HG03439 (cell line): ENCODE data around the gene CECR2.

Experiments
- ATAC-seq: cut with Tn5 transposase; IDR thresholded peaks from one replicate; pipeline ENCODE4 v1.9.1; 2021; ENCODE audit warnings: mild to moderate bottlenecking, moderate library complexity; ENCODE audit not compliant: unreplicated experiment

The CECR2 gene

DNA sequence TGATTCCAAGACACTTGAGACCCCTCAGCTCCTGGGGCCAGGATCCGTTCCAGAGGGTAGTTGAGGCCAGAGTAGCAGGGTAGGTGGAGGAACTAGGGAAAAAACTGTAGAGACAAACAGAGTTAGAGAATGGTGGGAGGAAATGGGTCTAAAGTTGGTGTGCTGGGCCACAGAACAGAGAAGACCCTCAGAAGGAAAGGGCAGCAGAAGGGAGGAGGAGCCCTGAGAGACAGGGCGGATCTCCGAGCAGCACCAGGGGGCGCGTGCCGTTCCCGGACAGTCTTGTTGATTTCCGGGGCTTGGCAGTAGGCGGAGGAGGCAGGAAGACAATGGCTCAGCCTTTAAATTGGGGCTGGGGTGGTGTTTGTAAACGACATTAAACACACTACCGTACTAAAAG lies 2.4 kb upstream of the CECR2 start:
- no peak for ATAC-seq

DNA sequence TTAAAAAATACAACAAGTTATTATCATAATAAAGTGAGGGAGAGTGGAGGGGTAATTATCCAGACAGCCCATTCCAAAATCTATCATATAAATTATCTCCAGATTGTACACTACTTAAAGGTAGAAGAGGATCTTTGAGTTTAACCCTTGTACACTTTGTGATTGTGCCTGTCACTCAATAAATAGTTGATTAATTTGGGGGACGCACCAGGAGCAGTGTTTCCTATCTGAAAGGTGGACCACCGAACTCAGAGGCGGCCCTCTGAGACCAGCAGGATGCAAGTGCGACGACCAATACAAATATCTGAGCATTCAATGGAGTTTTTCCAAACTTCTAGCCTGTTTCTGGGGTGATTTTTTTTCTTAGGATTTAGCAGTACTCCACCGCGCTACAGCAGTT lies 1.1 kb upstream of the CECR2 start:
- no peak for ATAC-seq

DNA sequence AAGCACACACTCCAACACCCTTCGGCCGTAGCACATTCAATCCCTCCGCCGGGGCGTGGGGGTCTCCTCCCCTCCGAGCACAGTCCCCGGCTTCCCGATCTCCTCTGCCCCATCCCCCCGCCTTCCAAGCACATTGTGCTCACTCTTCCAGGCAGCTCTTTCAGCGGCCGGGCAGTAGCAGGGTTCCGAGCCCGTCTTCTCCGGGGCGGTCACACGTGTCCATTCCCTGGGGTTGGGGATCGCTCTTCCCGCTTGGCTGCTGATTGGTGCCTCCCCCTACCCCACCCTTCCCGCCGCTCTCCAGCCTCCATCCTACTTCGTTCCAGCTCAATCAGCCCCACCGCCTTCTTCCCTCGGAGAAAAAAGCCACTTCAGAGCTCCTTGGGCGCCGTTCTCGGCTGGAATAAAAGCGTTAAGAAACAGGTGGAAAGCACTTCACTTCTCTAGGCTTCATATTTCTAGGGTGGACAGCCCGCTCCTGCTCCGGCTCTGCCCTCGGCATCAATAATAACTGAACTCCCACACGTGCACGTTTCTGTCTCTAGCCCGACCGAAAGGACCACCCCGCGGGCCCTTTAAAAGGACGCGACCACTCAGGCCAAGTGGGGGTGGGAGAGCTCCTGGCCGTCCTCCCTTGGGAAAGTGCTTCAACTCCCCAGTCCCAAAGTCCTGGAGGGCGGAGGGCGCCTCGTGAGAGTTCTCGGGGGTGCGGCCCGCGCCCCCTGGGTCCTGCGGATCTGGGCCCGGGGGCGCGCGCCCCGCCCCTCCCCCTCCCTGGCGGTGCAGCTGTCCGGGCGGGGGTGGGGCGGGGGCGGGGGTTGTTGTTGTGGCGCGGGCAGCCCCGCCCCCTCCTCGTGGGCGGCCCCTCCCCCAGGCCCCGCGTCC lies 464 bp upstream of the CECR2 start:
- ATAC-seq = no peak

- ATAC-seq = no peak
These were observed 936 bp downstream of the CECR2 start for GRCh38 chr22:17370026-17370765.

DNA sequence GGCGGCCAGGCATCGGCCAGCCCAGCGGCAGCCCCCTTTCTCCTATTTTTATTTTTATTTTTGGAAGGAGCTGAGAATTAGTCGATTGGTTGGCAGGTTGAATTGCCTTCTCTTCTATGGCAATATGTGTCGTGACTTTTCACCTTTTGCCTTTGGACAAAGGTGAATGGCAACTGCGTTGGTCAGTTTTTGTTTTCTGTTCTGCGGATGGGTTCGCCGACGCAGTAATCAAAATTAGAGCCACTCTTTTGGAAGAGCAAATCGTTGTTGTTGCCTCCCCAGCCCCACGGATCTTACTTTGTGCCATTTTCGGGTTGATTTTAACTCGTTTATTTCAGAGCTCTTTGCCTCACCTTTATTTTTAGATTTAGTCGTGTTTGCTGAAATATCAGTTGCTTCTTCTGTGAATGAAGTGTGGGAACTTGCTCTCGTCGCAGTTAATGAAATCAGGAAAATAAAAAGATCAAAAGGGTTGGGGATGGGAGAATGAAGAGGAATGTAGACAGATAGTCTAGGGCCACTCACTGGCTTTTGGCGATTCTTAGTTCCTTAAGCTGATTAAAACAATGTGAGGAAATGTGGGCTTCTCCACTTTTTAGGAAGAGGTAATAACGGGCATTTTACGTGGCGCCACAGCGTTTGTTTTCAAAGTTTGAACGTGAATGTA lies 1.6 kb downstream of the CECR2 start:
- no peak for ATAC-seq

DNA sequence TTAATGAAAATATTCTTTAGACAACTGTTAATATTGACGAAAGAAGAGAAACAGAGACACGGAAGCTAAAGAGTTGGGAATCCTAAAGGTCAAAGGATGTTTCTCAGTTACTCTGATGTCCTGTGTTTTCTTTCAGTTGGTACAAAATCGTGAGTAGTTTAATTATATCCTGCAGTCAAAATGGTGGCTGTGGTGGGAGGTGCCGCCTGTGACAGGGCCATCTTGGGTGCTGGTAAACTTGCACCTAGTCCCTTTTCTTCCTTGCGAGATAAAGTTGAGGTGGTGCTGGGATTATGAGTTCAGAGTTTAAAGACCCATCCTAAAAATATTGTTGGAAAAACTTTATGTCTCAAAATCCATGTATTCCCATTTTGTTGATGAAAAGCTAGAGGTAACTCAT lies 2.2 kb downstream of the CECR2 start:
- ATAC-seq = no peak

DNA sequence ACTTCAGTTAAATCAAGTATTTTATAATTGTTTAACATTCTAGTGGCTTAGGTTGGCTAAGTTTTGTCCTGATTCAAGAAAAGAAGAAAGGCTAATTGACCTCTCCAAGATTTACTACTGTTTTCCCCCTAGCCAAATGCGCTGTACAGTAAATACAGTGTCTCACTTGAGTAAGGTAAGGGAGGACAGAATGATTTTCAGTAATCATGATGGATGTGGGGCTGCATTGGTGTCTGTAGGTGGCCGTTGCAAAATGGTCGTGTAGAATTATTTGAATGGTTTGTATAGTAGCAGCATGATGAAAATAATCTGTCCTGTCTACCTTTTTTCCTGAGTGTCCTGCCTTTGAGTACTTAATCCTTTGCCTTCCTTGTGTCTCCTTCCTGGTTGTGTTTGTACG lies 4.6 kb downstream of the CECR2 start:
- no peak for ATAC-seq

DNA sequence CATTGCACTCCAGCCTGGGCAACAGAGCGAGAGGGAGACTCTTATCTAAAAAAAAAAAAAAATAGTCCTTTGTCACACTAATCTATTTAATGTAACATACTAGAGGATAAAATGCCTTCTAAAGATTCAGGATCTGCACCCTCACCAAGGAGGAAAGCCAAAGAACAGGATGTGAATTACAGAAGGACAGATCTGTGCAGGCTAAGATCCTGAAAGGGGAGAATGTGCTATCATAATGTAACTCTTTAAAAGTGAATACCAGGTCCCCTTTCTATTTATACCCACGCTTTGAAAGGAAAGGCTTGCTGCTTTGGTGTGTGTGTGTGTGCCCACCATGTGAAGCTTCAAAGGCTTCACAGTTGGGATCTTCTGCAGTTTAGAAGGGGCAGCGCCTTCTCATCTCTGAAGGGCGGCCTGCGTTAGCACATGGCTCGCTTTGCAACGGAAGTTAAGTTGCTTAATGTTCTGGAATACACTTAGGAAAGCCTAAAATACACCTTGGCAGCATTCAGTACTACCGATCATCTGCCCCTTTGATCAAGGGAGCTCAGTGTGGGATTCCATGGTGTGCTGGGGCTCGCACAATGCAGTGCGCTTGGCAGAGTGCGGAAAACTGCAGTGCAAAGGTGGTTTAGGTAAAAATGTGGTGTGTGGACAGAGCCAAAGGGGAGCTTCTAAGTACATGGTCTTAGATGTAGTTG lies 6.8 kb downstream of the CECR2 start:
- ATAC-seq = no peak

DNA sequence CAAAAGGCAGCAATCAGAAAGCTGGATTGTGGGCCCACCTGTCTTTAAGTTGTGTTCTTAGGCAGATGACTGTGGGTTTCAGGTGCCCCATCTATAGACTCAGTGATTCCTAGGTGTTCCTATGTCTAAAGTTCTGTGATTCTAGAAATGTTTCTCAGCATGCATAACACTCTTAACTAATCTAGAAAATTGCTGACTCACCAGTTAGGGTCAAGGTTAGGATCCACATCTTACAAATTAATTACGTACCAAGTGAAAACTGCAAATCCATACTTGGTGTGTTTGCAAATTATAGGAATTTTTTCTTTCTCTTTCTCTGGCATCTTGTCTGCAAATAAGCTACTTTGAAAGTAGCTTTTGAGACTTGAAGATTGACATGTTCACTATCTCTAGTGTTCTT lies 7.7 kb downstream of the CECR2 start:
- ATAC-seq = no peak

DNA sequence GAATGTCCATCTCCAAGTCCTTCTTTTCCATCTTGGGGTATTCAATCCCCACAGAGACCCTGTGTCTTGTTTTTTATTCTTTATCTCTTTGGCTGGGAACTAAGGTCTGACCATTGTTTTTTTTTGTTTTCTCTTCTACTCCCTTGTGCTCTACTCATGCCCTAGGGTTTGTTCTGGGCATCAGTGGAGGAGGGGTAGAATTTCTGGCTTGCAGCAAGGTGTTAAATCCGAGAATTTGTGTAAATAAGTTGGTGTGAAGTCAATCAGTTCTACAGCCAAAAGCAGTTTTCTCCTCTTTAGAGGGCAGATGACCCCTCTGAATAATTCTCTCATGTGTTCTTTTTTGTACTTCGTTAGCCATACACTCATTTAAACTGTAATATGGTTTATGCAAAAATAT lies 10.7 kb downstream of the CECR2 start:
- no peak for ATAC-seq

- no peak for ATAC-seq
These were observed 11.3 kb downstream of the CECR2 start for GRCh38 chr22:17380359-17381087.

DNA sequence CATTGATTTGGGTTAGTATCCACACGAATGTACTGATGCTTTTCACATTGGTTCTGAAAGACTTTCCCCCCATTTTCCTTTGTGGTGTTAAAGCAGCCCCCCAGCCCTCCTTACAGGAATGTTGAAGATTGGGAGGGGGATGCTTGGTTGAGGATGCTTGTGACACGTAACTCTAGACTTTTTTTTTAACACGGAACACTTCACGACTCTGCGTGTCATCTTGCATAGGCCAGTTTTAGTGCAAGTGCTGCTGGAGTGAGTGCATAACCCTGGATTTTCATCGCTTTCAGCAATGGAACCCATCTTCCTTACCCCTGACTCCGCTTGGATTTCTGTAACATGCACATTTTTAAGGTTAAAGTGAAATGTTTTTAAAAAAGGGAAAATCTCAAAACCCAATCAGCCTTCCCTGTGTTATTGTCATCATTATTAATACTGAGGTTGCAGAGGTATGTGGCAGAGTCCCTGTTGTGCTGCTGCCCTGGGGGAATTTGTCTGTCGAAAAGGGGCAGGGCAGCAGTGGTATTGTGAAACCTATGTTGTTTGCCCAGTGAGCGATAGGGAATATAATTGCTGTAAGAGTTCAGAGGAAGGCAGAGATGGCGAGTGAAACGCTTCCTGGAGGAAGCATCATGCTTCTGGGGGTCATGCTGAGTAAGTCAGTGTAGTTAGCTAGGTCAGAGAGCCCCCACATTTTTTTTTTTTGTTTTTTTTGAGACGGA lies 12.1 kb downstream of the CECR2 start:
- no peak for ATAC-seq

DNA sequence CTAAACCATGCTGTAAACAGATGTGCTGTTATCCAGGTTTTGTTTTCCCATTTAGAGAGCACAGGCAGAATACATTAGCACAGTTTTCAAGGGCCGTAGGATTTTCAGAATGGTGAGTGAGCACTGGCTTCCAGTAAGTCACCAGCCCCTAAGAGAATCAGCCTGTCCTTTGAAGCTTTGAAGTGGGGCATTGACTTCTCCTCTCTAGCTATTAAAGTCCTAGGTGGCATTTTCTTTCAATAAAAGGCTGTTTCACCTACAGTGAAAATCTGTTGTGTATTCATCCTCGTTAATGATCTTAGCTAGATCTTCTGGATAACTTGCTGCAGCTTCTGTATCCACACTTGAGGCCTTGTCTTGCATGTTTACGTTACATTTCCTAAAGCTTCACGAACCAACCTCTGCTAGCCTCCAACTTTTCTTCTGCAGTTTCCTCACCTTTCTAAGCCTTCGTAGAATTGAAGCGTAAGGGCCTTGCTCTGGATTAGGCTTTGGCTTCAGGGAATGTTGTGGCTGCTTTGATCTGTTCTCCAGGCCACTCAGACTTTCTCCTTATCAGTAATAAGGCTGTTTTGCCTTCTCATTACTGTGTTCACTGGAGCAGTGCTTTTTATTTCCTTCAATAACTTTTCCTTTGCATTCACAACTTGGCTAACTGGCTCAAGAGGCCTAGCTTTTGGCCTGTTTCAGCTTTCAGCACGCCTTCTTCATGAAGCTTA lies 15.5 kb downstream of the CECR2 start:
- ATAC-seq = no peak

GRCh38 chr22:17387356-17387755 lies 18.1 kb downstream of the CECR2 start:
- ATAC-seq = no peak

- no peak for ATAC-seq
These were observed 19.0 kb downstream of the CECR2 start for GRCh38 chr22:17388235-17388634.

DNA sequence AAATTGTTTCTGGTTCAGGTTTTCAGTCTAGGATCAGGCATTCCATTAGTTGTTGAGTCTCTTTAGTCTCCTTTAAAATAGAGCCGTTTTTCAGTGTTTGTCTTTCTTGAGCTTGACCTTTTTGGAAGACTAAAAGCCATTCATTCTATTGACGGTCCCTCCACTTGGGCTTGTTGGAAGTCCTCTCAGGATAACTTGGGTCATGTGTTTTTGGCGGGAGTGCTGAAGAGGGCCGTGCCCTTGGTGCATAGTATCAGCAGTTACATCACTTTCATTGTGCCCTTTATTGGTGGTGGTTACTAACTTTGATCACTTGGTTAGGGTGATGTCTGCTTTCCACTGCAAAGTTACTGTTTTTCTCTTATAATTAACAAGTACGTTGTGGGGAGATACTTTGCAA lies 20.8 kb downstream of the CECR2 start:
- no peak for ATAC-seq

DNA sequence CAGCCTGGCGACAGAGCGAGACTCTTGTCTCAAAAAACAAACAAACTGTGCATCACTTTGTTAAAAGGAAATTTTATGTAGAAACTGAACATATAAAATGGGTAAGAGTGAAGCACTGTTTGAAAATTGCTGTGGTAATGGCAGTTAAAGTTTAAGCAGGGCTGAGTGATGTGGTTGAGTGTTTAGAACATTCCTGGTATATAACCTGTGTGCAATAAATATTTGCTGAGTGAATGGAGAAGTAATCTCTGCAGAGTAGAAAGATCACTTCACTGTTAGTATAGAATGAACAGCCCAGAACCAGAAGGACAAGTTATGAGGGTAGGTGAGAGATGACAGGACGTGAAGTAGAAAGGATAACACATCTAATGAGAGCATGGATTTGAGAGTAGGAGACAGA lies 27.3 kb downstream of the CECR2 start:
- ATAC-seq = no peak

GRCh38 chr22:17397756-17398547 lies 28.7 kb downstream of the CECR2 start:
- ATAC-seq = no peak
